ENCODE results near the gene GPM6B. TPM values are rescaled to one million over a fixed set of nuclear protein-coding genes. Genes with fewer than 3 reads are reported as not detected.
"Not testable (repeated sequence)": the region's sequence is repeated elsewhere in the genome, so short reads cannot be mapped to it uniquely, and the experiment has no call there.

The GPM6B gene
- total and polyA plus RNA-seq, 11 donors: 2.0 to 13.7 (median 3.8) TPM

GRCh38 chrX:13732246-13733067, 84.4 kb downstream of the GPM6B start:
- Histone ChIP-seq H3K27ac (peak overlapping the region in 2 of 12 donors; percentile 8 to 91), H3K4me3 (peak overlapping the region in 1 of 12 donors; percentile 3), H3K4me1 (peaks cover 0 to 38% (median 7%) of the 10 kb centered on the region in 12 donors), H3K9me3 (no peaks in the 10 kb centered on the region), H3K27me3 (peaks cover 0 to 22% (median 0%) of the 10 kb centered on the region in 9 donors), H3K36me3 (peaks cover 0 to 12% (median 0%) of the 10 kb centered on the region in 9 donors)
- TF ChIP-seq CTCF (IDR thresholded peaks at IDR 0.05) (no peak), POLR2A (IDR thresholded peaks at IDR 0.05) (no peak)
- ATAC-seq (no peak), DNase-seq (no peak)
- 59 to 70% (median 65%) methylated on average over 7 of the region's 7 CpGs for WGBS, 4 donors
- intact Hi-C loops (cut with DNase I): loop anchor here in 3 of 10 donors (5.0 to 10.0 kb wide), 3 partner anchors 35 to 78 kb away; partner anchors contain the start of genes RAB9A (in 1 of the 3) and TCEANC (in 1 of the 3)

- H3K4me3 ChIP-seq, ATAC-seq, H3K9me3 ChIP-seq, H3K27ac ChIP-seq, DNase-seq, H3K36me3 ChIP-seq: not testable (repeated sequence)
- peaks cover 0 to 21% (median 0%) of the 10 kb centered on the region in 9 donors for H3K27me3 ChIP-seq
- intact Hi-C loops (cut with DNase I): loop anchor here in 3 of 10 donors (5.0 to 10.0 kb wide), 3 partner anchors 33 to 76 kb away; partner anchors contain the start of genes RAB9A (in 1 of the 3) and TCEANC (in 1 of the 3)
- 91 to 100% (median 95%) methylated on average over 1 of the region's 1 CpG for WGBS, 4 donors
- H3K4me1 ChIP-seq: peaks cover 0 to 25% (median 4%) of the 10 kb centered on the region in 12 donors
Observed at GRCh38 chrX:13730523-13730922, 86.4 kb downstream of the GPM6B start.

GRCh38 chrX:13726583-13726982, 90.3 kb downstream of the GPM6B start:
- H3K9me3 ChIP-seq; DNase-seq; H3K27ac ChIP-seq; H3K36me3 ChIP-seq; H3K27me3 ChIP-seq; intact Hi-C loops (cut with DNase I); ATAC-seq; H3K4me3 ChIP-seq: not testable (repeated sequence)
- 87 to 93% (median 92%) methylated on average over 2 of the region's 2 CpGs for WGBS, 4 donors
- H3K4me1 ChIP-seq: peaks cover 0 to 15% (median under 1%) of the 10 kb centered on the region in 12 donors

- H3K4me1 ChIP-seq: peaks cover 0 to 11% (median 0%) of the 10 kb centered on the region in 12 donors
- H3K4me3 ChIP-seq; H3K27me3 ChIP-seq; H3K27ac ChIP-seq; H3K9me3 ChIP-seq; DNase-seq; H3K36me3 ChIP-seq; intact Hi-C loops (cut with DNase I); ATAC-seq: not testable (repeated sequence)
- WGBS, 4 donors: 87 to 94% (median 90%) methylated on average over 9 of the region's 9 CpGs
Observed at GRCh38 chrX:13724878-13725277, 92.0 kb downstream of the GPM6B start.

GRCh38 chrX:13721819-13722519, 94.9 kb downstream of the GPM6B start:
- Histone ChIP-seq H3K36me3 (peaks cover 0 to 17% (median 0%) of the 10 kb centered on the region in 9 donors), H3K4me1 (peaks cover 0 to 25% (median 1%) of the 10 kb centered on the region in 12 donors), H3K4me3 (no peak overlapping the region), H3K27ac (peak overlapping the region in 1 of 12 donors; percentile 57), H3K9me3 (no peaks in the 10 kb centered on the region), H3K27me3 (no peaks in the 10 kb centered on the region)
- ATAC-seq: no peak
- TF ChIP-seq POLR2A (IDR thresholded peaks at IDR 0.05) (no peak), CTCF (IDR thresholded peaks at IDR 0.05) (no peak)
- intact Hi-C loops (cut with DNase I): no loop called here
- WGBS, 4 donors: 48 to 59% (median 56%) methylated on average over 7 of the region's 7 CpGs
- DNase-seq: no peak

Measured in heart left ventricle (tissue), 16 donors.